Measurements from ENCODE around the gene TRAK1.
A peak's percentile ranks its signal among the peaks of the same experiment; 100 is the strongest.

The TRAK1 gene

GRCh38 chr3:42225486-42226363 lies 134.6 kb downstream of the TRAK1 start:
- peaks cover 35% of the 10 kb centered on the region for H3K36me3 Mint-ChIP-seq
- no peak for ATAC-seq
- no peaks in the 10 kb centered on the region for H3K9me3 Mint-ChIP-seq
- H3K4me1 Mint-ChIP-seq: no peaks in the 10 kb centered on the region
- peak in 1 of 2 donors; percentile 18 for DNase-seq (ENCODE audit: low spot score in 2 of 2)
- no peak overlapping the region for H3K4me3 Mint-ChIP-seq
- H3K27ac Mint-ChIP-seq: no peak overlapping the region

- DNase-seq (ENCODE audit: low spot score in 2 of 2): peak in 1 of 2 donors; percentile 41
- ATAC-seq: no peak
- Mint-ChIP-seq H3K27ac (no peak overlapping the region), H3K4me3 (no peak overlapping the region), H3K9me3 (no peaks in the 10 kb centered on the region), H3K4me1 (no peaks in the 10 kb centered on the region), H3K36me3 (peaks cover 32% of the 10 kb centered on the region)
Observed at GRCh38 chr3:42226470-42227425, 135.6 kb downstream of the TRAK1 start.

GRCh38 chr3:42228796-42229195 lies 137.6 kb downstream of the TRAK1 start:
- Mint-ChIP-seq H3K27ac (no peak overlapping the region), H3K9me3 (no peaks in the 10 kb centered on the region), H3K4me3 (no peak overlapping the region), H3K4me1 (no peaks in the 10 kb centered on the region), H3K36me3 (peaks cover 24% of the 10 kb centered on the region)
- ATAC-seq (no peak), DNase-seq (ENCODE audit: low spot score in 2 of 2) (peak in 1 of 2 donors; percentile 23)

GRCh38 chr3:42229266-42229941 lies 138.2 kb downstream of the TRAK1 start:
- no peak for ATAC-seq
- Mint-ChIP-seq H3K9me3 (no peaks in the 10 kb centered on the region), H3K27ac (no peak overlapping the region), H3K4me3 (no peak overlapping the region), H3K36me3 (peaks cover 18% of the 10 kb centered on the region), H3K4me1 (no peaks in the 10 kb centered on the region)
- no peak for DNase-seq (ENCODE audit: low spot score in 2 of 2)

GRCh38 chr3:42229942-42230688 lies 139.0 kb downstream of the TRAK1 start:
- DNase-seq (ENCODE audit: low spot score in 2 of 2) (peak in 1 of 2 donors; percentile 15), ATAC-seq (no peak)
- Mint-ChIP-seq H3K36me3 (peaks cover 11% of the 10 kb centered on the region), H3K4me3 (no peak overlapping the region), H3K4me1 (no peaks in the 10 kb centered on the region), H3K9me3 (no peaks in the 10 kb centered on the region), H3K27ac (no peak overlapping the region)

- Mint-ChIP-seq H3K4me1 (no peaks in the 10 kb centered on the region), H3K27ac (no peak overlapping the region), H3K9me3 (peaks cover under 1% of the 10 kb centered on the region), H3K36me3 (peaks cover 7% of the 10 kb centered on the region), H3K4me3 (no peak overlapping the region)
- ATAC-seq (no peak), DNase-seq (ENCODE audit: low spot score in 2 of 2) (no peak)
Observed at GRCh38 chr3:42230860-42231259, 139.7 kb downstream of the TRAK1 start.

GRCh38 chr3:42235532-42235931 lies 144.4 kb downstream of the TRAK1 start:
- Mint-ChIP-seq H3K9me3 (peaks cover 2% of the 10 kb centered on the region), H3K4me1 (no peaks in the 10 kb centered on the region), H3K36me3 (no peaks in the 10 kb centered on the region), H3K27ac (no peak overlapping the region), H3K4me3 (no peak overlapping the region)
- ATAC-seq (no peak), DNase-seq (ENCODE audit: low spot score in 2 of 2) (no peak)

- no peak overlapping the region for H3K27ac Mint-ChIP-seq
Observed at GRCh38 chr3:42236611-42237010, 145.5 kb downstream of the TRAK1 start.

GRCh38 chr3:42246091-42246490 lies 154.9 kb downstream of the TRAK1 start:
- Mint-ChIP-seq H3K9me3 (no peaks in the 10 kb centered on the region), H3K4me1 (peaks cover 8% of the 10 kb centered on the region), H3K27ac (no peak overlapping the region), H3K4me3 (no peak overlapping the region), H3K36me3 (no peaks in the 10 kb centered on the region)
- no peak for DNase-seq (ENCODE audit: low spot score in 2 of 2)
- no peak for ATAC-seq

More at GRCh38 chr3:42236611-42237010, 145.5 kb downstream of the TRAK1 start:
- ATAC-seq (no peak), DNase-seq (ENCODE audit: low spot score in 2 of 2) (no peak)
- H3K36me3 Mint-ChIP-seq: no peaks in the 10 kb centered on the region
- H3K9me3 Mint-ChIP-seq: peaks cover 2% of the 10 kb centered on the region
- no peaks in the 10 kb centered on the region for H3K4me1 Mint-ChIP-seq
- no peak overlapping the region for H3K4me3 Mint-ChIP-seq

- peak; percentile 63 for ATAC-seq
- Mint-ChIP-seq H3K27ac (no peak overlapping the region), H3K4me3 (no peak overlapping the region), H3K36me3 (no peaks in the 10 kb centered on the region), H3K4me1 (peaks cover 8% of the 10 kb centered on the region), H3K9me3 (no peaks in the 10 kb centered on the region)
- DNase-seq (ENCODE audit: low spot score in 2 of 2): peak; percentile 25 to 75
Observed at GRCh38 chr3:42247576-42248027, 156.4 kb downstream of the TRAK1 start.

- H3K4me1 Mint-ChIP-seq: peaks cover 8% of the 10 kb centered on the region
- H3K4me3 Mint-ChIP-seq: no peak overlapping the region
- no peaks in the 10 kb centered on the region for H3K9me3 Mint-ChIP-seq
- no peak for DNase-seq (ENCODE audit: low spot score in 2 of 2)
- H3K27ac Mint-ChIP-seq: no peak overlapping the region
- ATAC-seq: no peak
- no peaks in the 10 kb centered on the region for H3K36me3 Mint-ChIP-seq
Observed at GRCh38 chr3:42250761-42251160, 159.6 kb downstream of the TRAK1 start.

- DNase-seq (ENCODE audit: low spot score in 2 of 2): no peak
- Mint-ChIP-seq H3K4me3 (no peak overlapping the region), H3K36me3 (no peaks in the 10 kb centered on the region), H3K4me1 (no peaks in the 10 kb centered on the region), H3K9me3 (no peaks in the 10 kb centered on the region), H3K27ac (no peak overlapping the region)
- ATAC-seq: no peak
Observed at GRCh38 chr3:42254566-42254965, 163.4 kb downstream of the TRAK1 start.

- no peak for DNase-seq (ENCODE audit: low spot score in 2 of 2)
- no peaks in the 10 kb centered on the region for H3K9me3 Mint-ChIP-seq
- peak; percentile 28 for ATAC-seq
- H3K27ac Mint-ChIP-seq: no peak overlapping the region
- H3K4me1 Mint-ChIP-seq: no peaks in the 10 kb centered on the region
- no peak overlapping the region for H3K4me3 Mint-ChIP-seq
- H3K36me3 Mint-ChIP-seq: no peaks in the 10 kb centered on the region
Observed at GRCh38 chr3:42256135-42256819, 165.1 kb downstream of the TRAK1 start.

- no peaks in the 10 kb centered on the region for H3K4me1 Mint-ChIP-seq
- no peaks in the 10 kb centered on the region for H3K36me3 Mint-ChIP-seq
- no peak for DNase-seq (ENCODE audit: low spot score in 2 of 2)
- no peak overlapping the region for H3K4me3 Mint-ChIP-seq
- no peak overlapping the region for H3K27ac Mint-ChIP-seq
- no peak for ATAC-seq
- H3K9me3 Mint-ChIP-seq: no peaks in the 10 kb centered on the region
Observed at GRCh38 chr3:42257007-42257406, 165.8 kb downstream of the TRAK1 start.
